Activated CD4-positive, alpha-beta T cell treated with anti-CD3 and anti-CD28 coated beads for 48 hours (primary cell): Measurements from ENCODE around the gene SAMMSON.
A peak's percentile ranks its signal among the peaks of the same experiment; 100 is the strongest.

Experiments
- DNase-seq: peaks from one replicate; pipeline ENCODE4 v3.0.0-alpha.2; 2020

The SAMMSON gene

DNA sequence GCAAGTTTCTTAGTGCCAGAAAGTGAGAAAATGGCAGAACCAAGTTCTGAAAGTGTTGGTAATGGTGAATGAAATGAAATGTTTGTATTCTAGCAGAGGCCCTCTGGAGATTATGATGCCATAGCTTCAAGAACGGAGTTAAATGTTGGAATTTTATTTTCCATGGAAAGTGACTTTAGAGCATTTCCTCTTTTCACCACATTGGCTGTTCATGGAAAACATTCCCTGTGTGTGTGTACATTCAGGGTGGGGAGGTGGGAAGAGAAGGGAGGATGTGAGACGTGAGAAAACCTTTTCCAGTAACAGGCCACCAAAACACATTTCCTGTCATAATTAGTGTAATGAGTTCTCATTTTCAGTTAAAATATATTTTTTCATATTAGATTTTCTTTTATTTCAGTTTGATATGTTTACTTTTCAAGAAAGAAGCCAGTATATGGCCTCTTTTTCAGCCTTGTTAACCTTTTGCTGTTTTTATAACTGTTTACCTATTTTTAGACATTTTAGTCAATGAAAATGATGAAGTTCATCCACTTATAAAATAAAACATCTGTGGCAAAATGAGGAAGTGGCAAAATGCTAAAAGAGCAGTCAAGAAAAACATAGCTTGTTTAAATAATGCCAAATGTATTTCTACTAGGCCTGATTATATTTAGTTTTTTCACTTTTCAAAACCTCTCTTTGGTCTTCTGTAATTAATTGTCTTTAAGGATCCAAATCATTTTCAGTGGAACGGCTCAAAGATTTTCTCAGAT lies 21.6 kb downstream of the SAMMSON start:
- DNase-seq: no peak

DNA sequence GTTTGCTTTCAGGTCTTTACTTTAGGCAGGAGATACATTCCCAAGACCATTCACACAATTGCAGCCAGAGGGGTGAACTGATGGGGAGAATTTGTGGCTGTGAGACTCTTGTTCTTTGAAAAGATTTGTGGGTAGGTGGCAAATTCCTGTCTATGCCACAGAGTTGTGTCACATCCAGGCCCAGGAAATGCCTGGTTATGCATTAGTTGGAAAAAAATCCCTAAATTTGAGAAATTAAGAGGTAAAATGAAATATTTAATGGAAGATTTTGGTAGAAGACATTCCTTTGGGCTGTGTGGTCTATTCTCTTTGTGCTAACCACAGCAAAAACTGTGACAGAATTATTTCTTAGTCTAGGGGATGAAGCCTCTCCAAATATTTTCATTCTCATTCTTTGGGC lies 28.8 kb downstream of the SAMMSON start:
- DNase-seq: no peak

DNA sequence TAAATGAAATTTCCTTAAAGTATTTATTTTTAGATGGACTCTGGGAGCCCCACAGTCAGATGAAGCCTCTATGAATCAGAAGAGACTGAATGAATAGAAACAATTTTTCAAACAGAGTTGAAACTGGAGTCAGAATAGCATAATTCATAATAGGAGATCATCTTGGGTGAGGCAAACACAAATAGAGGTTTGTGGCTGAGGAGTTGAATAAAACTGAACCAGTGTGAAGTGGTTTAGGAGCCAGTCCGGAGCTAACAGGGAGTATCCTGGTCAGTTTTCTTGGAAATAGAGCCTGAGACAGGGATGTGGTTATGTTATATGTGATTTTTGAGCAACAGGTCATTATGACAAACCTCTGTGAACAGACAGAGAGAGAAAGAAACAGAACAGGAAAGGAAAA lies 39.2 kb downstream of the SAMMSON start:
- no peak for DNase-seq

DNA sequence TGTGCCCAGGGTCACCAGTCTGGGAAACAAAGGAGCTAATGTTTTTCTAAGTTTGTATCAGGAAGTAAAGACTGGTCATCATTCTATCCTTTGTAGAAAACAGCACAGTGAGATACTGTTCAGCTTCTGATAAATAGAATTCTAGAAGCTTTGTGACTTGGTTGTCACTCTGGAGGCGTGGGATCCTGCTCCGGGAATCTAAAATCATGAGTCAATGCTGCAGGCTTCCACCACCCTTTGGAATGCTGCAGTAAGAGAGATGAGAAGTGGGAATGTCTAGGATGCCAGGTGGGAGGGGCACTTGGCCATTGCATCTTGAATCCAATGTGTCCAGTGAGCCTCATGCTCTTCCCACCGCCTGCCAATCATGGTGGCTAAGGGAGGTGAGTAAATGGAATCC lies 40.9 kb downstream of the SAMMSON start:
- DNase-seq: no peak

DNA sequence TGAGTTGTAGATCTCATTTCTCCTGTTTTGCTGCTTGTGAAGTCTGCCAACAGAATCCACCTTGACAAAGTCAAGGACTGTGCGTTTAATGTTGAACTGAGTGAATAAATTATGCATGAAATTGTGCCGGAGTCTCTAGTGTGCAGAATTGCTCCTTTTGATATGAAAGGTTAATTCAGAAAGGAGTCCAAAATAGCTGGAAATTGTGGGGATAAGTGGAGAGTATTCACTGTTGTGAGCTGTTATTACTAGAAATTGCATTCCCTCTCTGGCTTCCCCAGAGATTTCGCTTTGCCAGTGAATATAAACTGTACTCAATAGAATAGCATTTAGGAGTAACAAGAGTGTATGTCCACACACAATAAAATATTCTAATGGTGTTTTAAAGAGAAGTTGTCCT lies 43.1 kb downstream of the SAMMSON start:
- DNase-seq: no peak

DNA sequence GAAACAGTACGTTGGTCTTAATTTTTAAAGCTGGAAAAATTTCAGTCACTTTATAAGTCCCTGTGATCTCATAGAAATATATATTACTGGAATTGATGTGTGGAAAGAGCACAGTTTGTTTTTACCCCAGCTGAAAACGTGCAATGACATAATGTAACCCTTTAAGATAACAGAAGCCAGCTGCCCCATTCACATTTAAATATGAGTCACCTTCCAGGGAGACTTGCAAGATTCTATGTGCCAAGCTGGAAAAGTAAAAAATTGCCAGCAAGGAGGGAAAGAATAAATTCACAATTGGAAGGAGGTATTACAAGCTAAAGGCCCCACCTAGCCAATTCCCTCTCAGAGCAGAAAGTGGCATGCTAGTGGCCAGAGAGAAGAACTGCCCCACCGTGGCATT lies 50.2 kb downstream of the SAMMSON start:
- DNase-seq: no peak

DNA sequence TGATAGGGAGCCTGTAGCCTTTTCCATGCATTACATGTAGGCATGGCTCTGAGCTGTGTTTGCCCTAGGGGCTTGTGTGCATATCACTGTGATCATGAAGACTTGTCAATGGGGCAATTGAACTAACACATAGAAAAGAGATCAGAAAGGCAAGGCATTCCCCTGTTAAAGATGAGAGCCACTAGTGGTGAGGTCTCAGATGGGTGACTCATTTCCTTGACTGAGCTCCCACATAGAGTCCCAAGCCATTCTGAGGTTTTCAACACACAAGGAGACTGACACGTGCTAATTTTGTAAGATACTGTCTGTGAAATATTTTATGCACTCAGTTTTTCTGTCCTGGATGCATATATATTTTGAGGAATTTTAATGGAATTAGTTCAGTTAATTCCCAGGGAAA lies 53.8 kb downstream of the SAMMSON start:
- DNase-seq: no peak

DNA sequence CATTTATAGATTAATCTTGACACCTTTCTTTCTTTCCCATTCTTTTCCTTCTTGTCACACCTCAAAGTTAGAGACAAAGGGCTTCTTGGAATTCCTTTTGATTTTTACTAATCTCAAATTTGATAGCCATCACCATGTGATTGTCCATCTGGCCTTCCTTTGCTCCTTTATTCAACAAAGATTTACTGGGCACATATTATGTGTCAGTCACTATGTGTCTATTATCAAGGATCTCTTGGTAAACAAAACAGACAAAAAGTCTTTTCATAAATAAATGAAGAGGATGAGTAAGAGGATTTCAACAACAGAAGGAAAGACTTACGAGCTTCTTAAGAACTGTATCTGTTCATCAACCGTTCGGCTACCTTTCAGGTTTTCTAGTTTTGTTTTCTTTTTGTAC lies 56.5 kb downstream of the SAMMSON start:
- DNase-seq: no peak

DNA sequence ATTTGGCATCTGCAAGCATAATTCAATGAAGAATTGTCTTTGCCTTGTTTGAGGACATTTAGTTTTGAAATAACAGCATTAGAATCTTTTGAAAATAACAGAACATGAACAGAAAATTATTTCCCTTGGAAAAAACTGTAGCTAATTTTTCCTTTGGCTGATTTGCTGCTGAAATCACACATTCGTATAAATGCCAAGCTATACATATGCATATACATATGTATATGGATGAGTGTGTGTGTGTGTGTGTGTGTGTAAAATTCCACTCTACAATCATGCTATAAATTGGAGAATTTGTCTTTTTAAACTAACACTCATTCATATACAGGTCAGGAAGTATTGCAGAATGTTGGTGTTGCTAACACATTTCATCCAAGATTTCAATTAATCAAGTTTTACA lies 57.9 kb downstream of the SAMMSON start:
- DNase-seq: no peak

DNA sequence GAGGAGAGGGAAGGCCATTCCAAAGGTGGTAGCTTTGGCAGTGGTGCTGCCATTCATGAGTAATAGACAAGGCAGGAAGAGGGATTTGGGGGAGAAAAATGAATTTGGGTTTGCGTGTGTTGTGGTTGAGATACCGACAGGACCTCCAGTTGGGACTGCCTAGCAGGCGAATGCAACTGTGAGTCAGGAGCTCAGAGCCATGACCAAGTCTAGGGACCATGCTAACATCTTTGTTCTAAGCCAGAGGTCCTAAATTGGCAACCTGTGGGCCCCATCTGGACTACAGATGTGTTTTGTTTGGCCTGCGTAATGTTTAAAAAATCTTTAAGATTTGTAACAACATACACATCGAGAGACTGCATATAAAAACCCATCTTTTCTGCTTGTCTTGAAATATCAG lies 61.6 kb downstream of the SAMMSON start:
- DNase-seq: no peak

DNA sequence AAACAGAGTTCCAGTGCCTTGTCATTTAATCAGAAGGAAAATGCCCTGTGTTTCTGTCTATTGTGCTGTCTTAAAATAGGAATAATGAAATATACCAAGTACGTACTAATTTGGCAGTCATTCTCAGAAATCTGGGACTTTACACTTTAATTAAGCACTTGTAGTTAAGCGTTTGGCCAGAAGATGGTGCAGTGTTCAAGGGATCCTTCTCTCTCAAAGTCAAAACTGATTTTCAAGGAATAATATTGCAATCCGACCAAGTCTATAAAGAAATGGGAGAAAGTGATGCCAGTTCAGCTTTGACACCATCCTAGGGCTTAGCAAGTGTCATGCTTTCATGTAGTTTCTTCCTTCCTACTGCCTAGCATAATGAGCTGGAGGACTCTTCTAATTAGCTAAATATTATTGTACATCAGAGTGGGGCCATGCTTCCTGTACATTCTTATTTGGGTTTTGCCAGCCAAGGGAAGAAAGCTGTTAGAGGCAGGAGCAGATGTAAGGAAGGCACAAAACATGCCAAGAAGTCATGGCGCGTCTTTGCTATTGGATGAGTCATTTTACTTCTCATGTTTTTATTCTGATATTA lies 64.8 kb downstream of the SAMMSON start:
- DNase-seq: peak; percentile 10

DNA sequence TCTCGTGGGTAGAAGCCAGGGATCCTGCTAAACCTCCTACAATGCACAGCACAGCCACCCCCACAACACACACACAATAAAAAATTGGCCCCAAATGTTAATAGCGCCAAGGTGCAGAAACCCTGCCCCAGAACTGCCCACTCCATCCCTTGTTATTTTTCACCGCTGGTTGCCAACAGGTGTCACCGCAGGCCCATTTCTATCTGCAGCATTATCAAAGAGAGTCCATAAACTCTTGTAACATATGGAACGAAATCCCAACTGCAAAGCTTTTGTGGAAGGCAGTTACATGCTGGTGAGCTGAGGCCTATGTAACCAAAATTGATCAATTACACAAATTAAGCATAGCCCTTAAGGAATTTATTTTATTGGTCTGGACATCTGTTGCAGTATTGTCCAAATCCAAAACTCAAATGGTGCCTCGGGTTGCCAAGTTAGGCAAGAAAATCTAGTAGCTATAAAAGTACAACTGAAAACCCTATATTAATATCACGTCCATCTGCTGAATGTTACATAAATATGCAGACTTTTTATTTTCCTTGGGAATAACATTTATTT lies 66.2 kb downstream of the SAMMSON start:
- peak; percentile 5 for DNase-seq

DNA sequence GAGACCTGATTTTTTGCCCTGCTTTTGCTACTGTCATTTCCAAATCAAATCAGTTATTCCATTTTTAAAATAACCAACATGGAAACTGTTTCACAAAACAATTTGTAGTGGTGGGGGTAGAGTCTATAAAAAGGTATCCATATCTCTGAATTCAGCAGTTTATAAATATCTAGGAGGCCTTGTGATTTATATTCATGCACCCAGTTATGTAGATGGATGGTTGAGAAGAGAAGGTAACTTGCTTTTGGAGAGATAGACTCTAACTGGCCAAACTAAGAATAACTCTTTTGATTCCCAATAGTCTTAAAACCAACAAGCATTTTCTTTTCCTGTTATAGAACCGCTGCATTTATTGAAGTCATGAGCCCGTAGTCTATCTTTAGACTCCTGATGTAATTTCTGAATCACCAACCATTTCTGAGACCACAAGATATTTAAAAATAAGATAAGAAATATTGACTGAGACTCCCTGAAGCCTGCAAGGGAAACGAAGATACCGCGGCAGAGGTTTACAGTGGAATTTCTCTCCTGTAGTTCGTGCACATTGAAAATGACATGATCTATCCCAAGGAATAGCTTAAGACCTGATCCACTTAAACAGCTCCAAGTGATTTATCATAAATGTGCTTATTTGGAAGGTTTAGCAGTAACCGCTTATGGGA lies 68.5 kb downstream of the SAMMSON start:
- DNase-seq: no peak

DNA sequence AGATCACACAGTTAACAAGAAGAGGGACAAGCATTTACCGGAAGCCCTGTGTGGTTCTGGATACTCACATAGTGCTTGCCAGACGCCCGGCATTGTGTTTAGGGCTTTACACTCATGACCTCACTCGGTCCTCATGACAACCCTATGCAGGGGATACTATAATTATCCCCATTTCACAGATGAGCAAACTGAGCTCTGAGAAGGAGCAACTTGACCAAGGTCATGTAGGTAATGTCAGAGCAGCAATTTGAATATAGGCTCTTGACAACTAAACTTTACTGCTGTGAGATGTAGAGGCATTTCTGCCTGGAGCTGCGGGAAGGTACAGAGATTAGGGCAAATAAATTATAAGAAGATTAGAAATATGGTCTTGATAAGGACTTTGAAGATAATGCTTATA lies 70.0 kb downstream of the SAMMSON start:
- DNase-seq: no peak

DNA sequence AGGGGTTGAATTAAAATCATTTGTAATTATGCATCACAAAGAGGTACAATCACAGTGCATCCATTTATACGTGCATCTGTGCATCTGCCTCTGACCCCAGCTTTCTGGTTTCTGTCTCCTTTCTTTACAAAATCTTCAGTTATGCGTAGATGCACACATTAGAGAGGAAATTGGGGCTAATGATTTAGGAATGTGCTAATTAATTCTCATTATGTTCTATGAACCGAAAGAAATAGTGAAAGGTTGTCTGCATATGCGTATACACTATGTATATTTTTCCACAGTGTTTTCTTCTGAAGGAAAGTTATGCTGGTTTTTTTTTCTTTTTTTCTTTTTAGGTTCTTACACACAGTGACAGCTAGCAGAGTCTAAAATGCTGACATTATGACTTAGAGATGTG lies 71.6 kb downstream of the SAMMSON start:
- DNase-seq: no peak

DNA sequence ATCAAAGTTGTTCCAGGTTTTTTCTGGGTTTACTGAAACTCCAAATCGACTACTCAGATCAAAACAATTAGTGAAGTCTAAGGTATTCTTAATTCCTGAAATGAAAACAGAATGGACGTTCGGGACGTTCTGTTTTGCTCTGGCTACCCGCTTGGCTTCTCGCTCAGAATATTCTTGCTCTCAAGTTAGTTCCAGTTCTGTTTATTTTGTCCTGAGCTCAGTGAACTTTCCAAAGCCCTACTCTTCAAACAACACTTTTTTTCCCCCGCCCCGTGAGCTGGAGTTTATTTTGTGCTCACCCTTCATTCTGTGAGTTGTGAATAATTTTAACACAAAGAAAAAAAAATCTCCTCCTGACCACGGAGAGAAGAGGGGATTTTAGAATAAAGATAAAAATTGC lies 72.6 kb downstream of the SAMMSON start:
- DNase-seq: no peak

DNA sequence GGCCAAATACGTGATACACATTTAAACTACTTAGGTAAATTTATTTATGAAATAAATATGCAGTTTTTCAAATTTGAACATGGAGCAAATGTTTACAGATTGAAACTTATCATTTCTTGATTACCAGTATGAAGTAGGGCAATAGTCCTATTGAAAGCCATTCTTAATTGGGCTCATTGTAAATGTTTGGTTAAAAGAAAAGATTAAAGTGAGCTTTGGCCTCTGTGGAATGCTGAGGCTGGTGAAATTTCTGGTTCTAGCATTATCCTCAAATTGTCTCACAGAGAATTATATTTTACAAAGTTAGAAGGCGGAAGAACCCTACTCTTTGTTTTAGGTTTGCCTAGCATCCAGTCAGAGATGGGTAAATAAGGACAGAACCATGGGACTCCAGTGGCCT lies 73.2 kb downstream of the SAMMSON start:
- no peak for DNase-seq

DNA sequence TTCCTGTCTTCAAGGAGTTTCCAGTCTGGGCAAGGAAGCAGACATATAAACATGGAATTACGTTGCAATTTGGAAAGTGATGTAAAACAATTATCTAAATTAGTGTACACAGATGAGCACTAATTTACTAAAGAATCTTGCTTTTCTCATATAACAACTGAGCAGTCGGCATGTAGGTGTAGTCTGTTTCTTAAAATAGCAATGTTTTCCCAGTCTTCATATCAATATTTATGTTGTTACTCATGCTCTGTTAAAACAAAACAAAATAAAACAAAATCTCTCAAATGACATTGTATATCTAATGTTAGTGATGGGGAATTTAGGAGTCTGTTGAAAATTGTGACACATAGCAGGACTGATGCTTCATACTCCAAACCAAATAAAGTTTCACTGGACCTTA lies 75.6 kb downstream of the SAMMSON start:
- DNase-seq: no peak

DNA sequence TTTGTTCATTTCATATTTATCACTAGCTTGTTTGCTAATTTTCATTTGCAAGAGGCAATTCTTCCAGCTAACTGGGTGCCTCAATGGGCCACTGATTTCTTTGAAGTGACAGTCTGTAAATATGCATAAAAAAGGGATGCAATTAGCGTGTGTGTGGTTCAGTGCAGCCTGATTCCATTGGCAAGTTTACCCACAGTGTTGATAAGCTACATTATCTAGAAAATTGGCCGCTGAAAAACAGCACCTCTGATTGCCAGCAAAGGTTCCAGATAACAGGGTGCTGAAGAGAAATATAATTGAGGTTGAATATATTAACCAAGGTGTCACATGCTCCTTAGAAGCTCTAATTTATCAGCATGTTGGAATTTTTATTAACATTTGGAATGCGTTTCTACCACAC lies 76.9 kb downstream of the SAMMSON start:
- no peak for DNase-seq

DNA sequence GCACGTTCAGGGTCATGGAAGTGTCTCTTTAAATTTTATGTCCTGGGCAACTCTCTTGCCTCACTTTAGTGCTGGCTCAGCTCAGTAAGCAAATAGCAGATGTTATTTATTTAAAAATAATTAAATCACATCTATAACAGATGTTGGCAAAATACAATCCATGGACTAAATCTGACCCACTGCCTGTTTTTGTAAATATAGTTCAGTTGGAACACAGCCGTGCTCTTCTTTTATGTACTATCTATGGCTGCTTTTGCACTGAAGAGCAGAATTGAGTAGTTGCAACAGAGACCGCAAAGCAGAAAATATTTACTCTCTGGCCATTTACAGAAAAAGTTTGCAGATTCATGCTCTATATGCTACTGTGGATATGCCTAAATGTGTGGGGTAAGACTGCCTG lies 79.2 kb downstream of the SAMMSON start:
- DNase-seq: no peak

DNA sequence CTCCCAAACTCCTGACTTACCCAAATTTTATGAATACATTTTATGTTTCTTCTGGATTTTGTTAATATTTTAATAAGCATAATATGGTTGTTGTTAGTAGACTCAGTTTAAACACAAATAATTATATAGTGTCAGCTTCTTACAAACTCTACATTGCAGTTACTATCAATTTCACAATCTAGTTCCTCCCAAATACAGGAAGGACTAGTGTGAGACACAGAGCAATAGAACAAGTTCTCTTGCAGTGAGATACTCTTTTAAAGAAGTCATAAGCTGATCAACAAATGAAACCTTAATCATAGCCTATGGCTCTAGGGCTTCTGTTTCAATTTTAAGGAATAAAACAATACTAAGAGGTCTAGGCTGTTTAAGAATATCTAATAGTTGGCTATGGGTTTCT lies 86.1 kb downstream of the SAMMSON start:
- DNase-seq: no peak

DNA sequence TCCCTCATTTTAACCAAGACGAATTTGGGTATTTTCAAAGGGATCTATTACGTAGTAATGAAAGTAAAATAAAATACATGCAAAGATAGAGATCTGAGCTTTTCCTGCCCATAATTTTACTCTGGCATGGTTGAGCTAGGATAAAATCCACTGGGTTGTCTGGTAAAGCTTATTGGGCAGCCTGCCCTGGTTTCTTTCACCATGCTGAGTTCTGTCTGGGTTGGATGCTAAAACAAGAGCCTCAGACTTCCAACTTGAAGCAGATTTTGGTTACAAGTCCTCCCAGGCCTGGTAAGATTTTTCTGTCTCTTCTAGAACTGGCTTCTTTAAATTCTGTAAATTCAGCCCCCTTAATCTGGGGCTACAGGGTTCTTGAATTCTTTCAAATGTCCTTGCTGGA lies 86.8 kb downstream of the SAMMSON start:
- DNase-seq: no peak

DNA sequence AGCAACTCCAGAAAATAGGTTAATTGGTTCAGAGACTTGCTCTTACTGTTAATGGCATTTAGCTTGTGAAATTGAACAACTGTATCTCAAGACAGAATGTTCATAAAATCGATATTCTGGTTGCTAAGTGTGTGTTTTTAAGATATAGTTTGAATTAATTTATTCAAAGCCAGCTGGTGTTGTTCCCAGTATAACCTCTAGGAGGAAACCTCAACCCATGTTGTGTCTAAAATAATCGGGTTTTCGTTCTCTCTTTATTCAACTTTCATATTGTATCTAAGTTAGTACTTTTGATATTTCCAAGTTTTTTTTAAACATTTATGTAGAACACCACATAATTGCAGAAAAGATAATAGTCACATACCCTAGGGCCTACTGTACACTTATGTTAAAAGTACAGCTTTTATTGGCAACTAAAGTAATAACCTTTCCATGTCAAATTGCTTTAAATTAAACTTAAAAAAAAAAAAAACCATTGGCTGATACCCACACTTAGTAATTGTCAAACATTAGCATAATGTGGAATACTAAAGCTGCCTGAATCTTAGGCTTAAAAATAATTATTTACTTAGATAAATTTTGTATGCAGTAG lies 90.9 kb downstream of the SAMMSON start:
- no peak for DNase-seq

DNA sequence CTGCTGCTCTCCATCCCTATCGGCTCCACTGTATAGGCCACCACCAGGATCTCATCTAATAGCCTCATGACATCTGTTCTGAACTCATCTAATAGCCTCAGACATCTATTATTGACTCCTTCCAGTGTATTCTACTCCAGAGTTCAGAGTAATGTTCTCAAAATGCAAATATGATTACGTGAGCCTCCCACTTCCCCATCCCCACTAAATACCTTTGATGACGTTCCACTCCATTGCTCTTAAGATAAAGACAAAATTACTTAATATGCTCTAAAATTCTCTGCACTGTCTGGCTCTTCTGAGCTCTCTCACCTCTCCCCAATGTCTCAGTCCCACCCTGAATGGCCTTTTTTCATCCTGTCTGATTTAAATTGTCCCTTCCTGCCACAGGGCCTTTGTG lies 94.7 kb downstream of the SAMMSON start:
- DNase-seq: no peak
